GM21723 (cell line): ENCODE measurements around the gene GRIA1.

Experiments
- ATAC-seq: cut with Tn5 transposase; IDR thresholded peaks from one replicate; pipeline ENCODE4 v1.9.1; 2021; ENCODE audit warnings: mild to moderate bottlenecking, moderate library complexity; ENCODE audit not compliant: unreplicated experiment

GRIA1 gene

GRCh38 chr5:153490118-153491037 lies at the start of gene GRIA1:
Gene GRIA1 (plus strand): TSS chr5:153490670.
- ATAC-seq = no peak

- no peak for ATAC-seq
Measured at GRCh38 chr5:153445875-153446579, 44.4 kb upstream of the GRIA1 start.

- ATAC-seq = no peak
Measured at GRCh38 chr5:153447534-153447933, 42.9 kb upstream of the GRIA1 start.

- ATAC-seq = no peak
Measured at GRCh38 chr5:153456354-153456753, 34.1 kb upstream of the GRIA1 start.

- ATAC-seq = no peak
Measured at GRCh38 chr5:153456993-153457392, 33.5 kb upstream of the GRIA1 start.

GRCh38 chr5:153458268-153458667 lies 32.2 kb upstream of the GRIA1 start:
- ATAC-seq = no peak

- no peak for ATAC-seq
Measured at GRCh38 chr5:153459051-153459743, 31.3 kb upstream of the GRIA1 start.

GRCh38 chr5:153460421-153460820 lies 30.0 kb upstream of the GRIA1 start:
- no peak for ATAC-seq

GRCh38 chr5:153461341-153461740 lies 29.1 kb upstream of the GRIA1 start:
- ATAC-seq = no peak

- ATAC-seq = no peak
Measured at GRCh38 chr5:153463806-153464205, 26.7 kb upstream of the GRIA1 start.

GRCh38 chr5:153467546-153467945 lies 22.9 kb upstream of the GRIA1 start:
- ATAC-seq = no peak

GRCh38 chr5:153469423-153469822 lies 21.0 kb upstream of the GRIA1 start:
- no peak for ATAC-seq

GRCh38 chr5:153470736-153471135 lies 19.7 kb upstream of the GRIA1 start:
- ATAC-seq = no peak

- ATAC-seq = no peak
Measured at GRCh38 chr5:153476767-153477166, 13.7 kb upstream of the GRIA1 start.

GRCh38 chr5:153480401-153480800 lies 10.1 kb upstream of the GRIA1 start:
- peak; percentile 93 for ATAC-seq

GRCh38 chr5:153483482-153483881 lies 7.0 kb upstream of the GRIA1 start:
- ATAC-seq = no peak

- no peak for ATAC-seq
Measured at GRCh38 chr5:153485641-153486040, 4.8 kb upstream of the GRIA1 start.

GRCh38 chr5:153486771-153487170 lies 3.7 kb upstream of the GRIA1 start:
- no peak for ATAC-seq

- no peak for ATAC-seq
Measured at GRCh38 chr5:153489611-153490010, 859 bp upstream of the GRIA1 start.

- ATAC-seq = no peak
Measured at GRCh38 chr5:153491038-153491744, 721 bp downstream of the GRIA1 start.

- no peak for ATAC-seq
Measured at GRCh38 chr5:153491856-153492255, 1.4 kb downstream of the GRIA1 start.
